Measurements from ENCODE around the gene TMBIM1.

DNA sequence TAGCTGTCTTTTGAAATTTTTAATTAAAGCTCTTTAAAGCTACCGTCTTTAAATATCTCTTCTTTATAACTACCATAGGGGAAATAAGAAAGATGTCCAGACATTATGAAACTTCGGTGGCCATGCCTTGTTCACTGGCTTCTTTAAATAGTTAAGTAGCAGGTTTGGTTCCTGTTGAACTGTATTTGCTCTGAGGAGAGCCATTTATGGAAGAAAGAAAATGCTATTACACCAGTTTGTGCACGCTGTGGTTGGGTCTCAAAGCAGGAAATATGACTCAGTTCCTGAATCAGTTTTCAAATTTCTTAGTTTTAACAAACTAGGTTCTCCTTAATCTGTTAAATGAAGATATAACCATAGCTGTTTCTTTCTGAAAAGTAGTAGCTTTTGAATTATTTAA, 63.1 kb downstream of the TMBIM1 start:
- TF ChIP-seq CTCF (IDR thresholded peaks at IDR 0.05) (no peak), POLR2A (IDR thresholded peaks at IDR 0.05) (no peak), EP300 (IDR thresholded peaks at IDR 0.05) (peak in 1 of 2 donors; percentile 53)

All from tibial nerve (tissue), 4 donors.